Measurements from ENCODE around the gene JARID2. TPM values are rescaled to one million over a fixed set of nuclear protein-coding genes. Genes with fewer than 3 reads are reported as not detected.

JARID2 gene
- total RNA-seq, 2 donors from 2014 or later: 3.6 to 4.6 TPM

GRCh38 chr6:15207923-15208322 lies 37.9 kb upstream of the JARID2 start:
- no peak overlapping the region for H3K4me3 ChIP-seq
- no peaks in the 10 kb centered on the region for H3K36me3 ChIP-seq (replicated peaks in 1 of 2; ENCODE audit: insufficient read depth in 1 of 2, low read depth in 2 of 2)
- no peak overlapping the region for H3K27ac ChIP-seq
- intact Hi-C loops (cut with DNase I): no loop called here
- no peak for TF ChIP-seq POLR2A (IDR thresholded peaks at IDR 0.05)
- TF ChIP-seq, protein P1, sequence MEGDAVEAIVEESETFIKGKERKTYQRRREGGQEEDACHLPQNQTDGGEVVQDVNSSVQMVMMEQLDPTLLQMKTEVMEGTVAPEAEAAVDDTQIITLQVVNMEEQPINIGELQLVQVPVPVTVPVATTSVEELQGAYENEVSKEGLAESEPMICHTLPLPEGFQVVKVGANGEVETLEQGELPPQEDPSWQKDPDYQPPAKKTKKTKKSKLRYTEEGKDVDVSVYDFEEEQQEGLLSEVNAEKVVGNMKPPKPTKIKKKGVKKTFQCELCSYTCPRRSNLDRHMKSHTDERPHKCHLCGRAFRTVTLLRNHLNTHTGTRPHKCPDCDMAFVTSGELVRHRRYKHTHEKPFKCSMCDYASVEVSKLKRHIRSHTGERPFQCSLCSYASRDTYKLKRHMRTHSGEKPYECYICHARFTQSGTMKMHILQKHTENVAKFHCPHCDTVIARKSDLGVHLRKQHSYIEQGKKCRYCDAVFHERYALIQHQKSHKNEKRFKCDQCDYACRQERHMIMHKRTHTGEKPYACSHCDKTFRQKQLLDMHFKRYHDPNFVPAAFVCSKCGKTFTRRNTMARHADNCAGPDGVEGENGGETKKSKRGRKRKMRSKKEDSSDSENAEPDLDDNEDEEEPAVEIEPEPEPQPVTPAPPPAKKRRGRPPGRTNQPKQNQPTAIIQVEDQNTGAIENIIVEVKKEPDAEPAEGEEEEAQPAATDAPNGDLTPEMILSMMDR (IDR thresholded peaks at IDR 0.05): no peak
- no peaks in the 10 kb centered on the region for H3K27me3 ChIP-seq
- 76 to 90% methylated on average over 3 of the region's 3 CpGs for WGBS, 2 donors
- H3K9me3 ChIP-seq: no peaks in the 10 kb centered on the region
- no peak for ATAC-seq
- no peaks in the 10 kb centered on the region for H3K4me1 ChIP-seq
- DNase-seq: no peak

DNA sequence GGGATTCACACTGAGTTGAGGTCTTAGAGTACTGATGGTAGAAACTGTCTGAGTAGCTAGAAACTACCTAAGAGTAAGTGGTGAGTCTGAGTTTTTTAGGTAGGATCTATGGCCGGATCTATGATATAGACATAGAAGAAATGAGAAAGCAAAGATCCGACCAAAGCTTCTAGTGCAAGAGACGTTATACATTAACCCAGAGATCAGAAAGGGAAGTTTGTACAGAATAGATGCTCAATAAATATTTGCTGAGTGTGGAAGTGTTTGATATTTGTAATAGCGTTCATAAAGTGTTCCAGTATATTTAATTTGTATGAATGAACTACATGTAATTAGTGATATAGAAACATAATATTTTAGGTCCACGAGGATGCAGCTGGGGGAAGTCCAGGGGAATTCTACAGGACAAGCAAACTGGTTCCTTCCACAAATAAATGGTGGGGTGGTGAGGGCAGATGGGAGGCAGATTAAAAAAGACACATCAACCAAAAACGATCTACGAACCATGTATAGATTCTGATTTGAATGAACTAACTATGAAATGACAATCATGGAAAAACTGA lies 31.9 kb upstream of the JARID2 start:
- WGBS, 2 donors: 49 to 54% methylated on average over 7 of the region's 7 CpGs
- H3K4me1 ChIP-seq: no peaks in the 10 kb centered on the region
- ATAC-seq (no peak), DNase-seq (no peak)
- no peak overlapping the region for H3K4me3 ChIP-seq
- H3K36me3 ChIP-seq (replicated peaks in 1 of 2; ENCODE audit: insufficient read depth in 1 of 2, low read depth in 2 of 2): no peaks in the 10 kb centered on the region
- H3K27me3 ChIP-seq: no peaks in the 10 kb centered on the region
- H3K9me3 ChIP-seq: no peaks in the 10 kb centered on the region
- no peak for TF ChIP-seq POLR2A (IDR thresholded peaks at IDR 0.05)
- TF ChIP-seq, protein P1 (IDR thresholded peaks at IDR 0.05): no peak
- no peak overlapping the region for H3K27ac ChIP-seq
- intact Hi-C loops (cut with DNase I): no loop called here

- Histone ChIP-seq H3K4me1 (no peaks in the 10 kb centered on the region), H3K27me3 (no peaks in the 10 kb centered on the region), H3K36me3 (replicated peaks in 1 of 2; ENCODE audit: insufficient read depth in 1 of 2, low read depth in 2 of 2) (no peaks in the 10 kb centered on the region), H3K9me3 (no peaks in the 10 kb centered on the region), H3K27ac (no peak overlapping the region), H3K4me3 (no peak overlapping the region)
- 92 to 96% methylated on average over 17 of the region's 18 CpGs for WGBS, 2 donors
- intact Hi-C loops (cut with DNase I): no loop called here
- no peak for TF ChIP-seq POLR2A (IDR thresholded peaks at IDR 0.05)
- TF ChIP-seq, protein P1 (IDR thresholded peaks at IDR 0.05): no peak
- DNase-seq (no peak), ATAC-seq (no peak)
Measured at GRCh38 chr6:15218401-15218800, 27.5 kb upstream of the JARID2 start.

DNA sequence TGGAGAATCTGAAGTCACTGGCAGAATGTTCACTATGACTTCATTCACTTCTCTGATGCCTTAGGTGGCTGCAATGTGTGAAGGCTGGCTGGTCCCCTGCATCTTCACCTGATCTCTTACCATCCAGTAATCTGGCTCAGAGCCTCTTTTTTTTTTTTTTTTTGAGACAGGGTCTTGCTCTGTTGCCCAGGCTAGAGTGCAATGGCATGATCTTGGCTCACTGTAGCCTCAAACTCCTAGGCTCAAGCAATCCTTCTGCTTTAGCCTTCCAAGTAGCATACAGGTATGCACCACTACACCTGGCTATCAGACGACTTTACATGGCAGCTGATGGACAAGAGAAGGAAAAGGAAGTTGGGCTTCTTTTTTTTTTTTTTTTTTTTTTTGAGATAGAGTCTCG lies 25.8 kb upstream of the JARID2 start:
- intact Hi-C loops (cut with DNase I): no loop called here
- 75 to 86% methylated on average over 2 of the region's 2 CpGs for WGBS, 2 donors
- no peak overlapping the region for H3K4me3 ChIP-seq
- no peaks in the 10 kb centered on the region for H3K36me3 ChIP-seq (replicated peaks in 1 of 2; ENCODE audit: insufficient read depth in 1 of 2, low read depth in 2 of 2)
- no peaks in the 10 kb centered on the region for H3K9me3 ChIP-seq
- no peaks in the 10 kb centered on the region for H3K4me1 ChIP-seq
- DNase-seq (no peak), ATAC-seq (no peak)
- H3K27me3 ChIP-seq: no peaks in the 10 kb centered on the region
- H3K27ac ChIP-seq: no peak overlapping the region
- no peak for TF ChIP-seq POLR2A (IDR thresholded peaks at IDR 0.05)
- TF ChIP-seq, protein P1 (IDR thresholded peaks at IDR 0.05): no peak

DNA sequence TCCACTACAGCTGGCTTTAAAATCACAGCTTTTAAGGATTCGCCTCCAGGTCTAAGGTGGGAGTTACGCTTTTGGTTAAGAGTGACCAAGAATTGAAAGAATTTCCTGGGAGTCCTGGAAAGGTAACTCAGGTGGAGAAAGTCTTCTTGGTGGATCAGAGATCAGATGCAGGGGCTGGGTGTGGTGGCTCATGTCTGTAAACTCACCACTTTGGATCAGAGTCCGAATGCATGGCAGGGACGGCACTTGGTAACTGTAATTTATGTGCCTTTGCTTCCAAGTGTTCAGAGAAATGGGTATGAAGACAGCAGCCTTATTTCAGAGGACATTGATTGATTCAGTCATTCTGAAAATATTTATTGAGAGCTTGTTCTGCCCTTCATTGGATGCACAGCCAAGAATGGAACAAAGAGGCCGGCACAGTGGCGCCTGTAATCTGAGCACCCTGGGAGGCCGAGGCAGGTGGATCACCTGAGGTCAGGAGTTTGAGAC lies 18.0 kb upstream of the JARID2 start:
- intact Hi-C loops (cut with DNase I): no loop called here
- TF ChIP-seq, protein P1 (IDR thresholded peaks at IDR 0.05): no peak
- TF ChIP-seq POLR2A (IDR thresholded peaks at IDR 0.05): no peak
- WGBS, 2 donors: 87 to 92% methylated on average over 7 of the region's 7 CpGs
- Histone ChIP-seq H3K27ac (no peak overlapping the region), H3K4me1 (no peaks in the 10 kb centered on the region), H3K4me3 (no peak overlapping the region), H3K9me3 (no peaks in the 10 kb centered on the region), H3K36me3 (replicated peaks in 1 of 2; ENCODE audit: insufficient read depth in 1 of 2, low read depth in 2 of 2) (no peaks in the 10 kb centered on the region), H3K27me3 (no peaks in the 10 kb centered on the region)
- DNase-seq (no peak), ATAC-seq (no peak)
